Lung (tissue), 12 donors: Measurements from ENCODE around the gene GNAL. TPM values are rescaled to one million over a fixed set of nuclear protein-coding genes. Genes with fewer than 3 reads are reported as not detected.

Experiments used
- ATAC-seq: fragments of 200-7000 bp; cut with Tn5 transposase; one replicate; pipeline ENCODE4 v1.9.1; 2020; ENCODE audit warnings: moderate number of reproducible peaks; ENCODE audit not compliant: insufficient read depth, low FRiP score
- DNase-seq, 3 donors: peaks; one replicate each; pipeline ENCODE4 v3.0.0-alpha.2; 2013 to 2017
- H3K27ac ChIP-seq, 2 donors: one replicate each; pipeline ENCODE4 v1.5.1; 2013; ENCODE audit warnings: mild to moderate bottlenecking in 2 of 2, moderate library complexity in 2 of 2, control low read depth in 1 of 2, inconsistent platforms in 1 of 2, low read depth in 1 of 2, low read length in 1 of 2
- H3K27me3 ChIP-seq, 3 donors: one replicate each; pipeline ENCODE4 v1.5.1; 2013; ENCODE audit warnings: low read length in 2 of 3; ENCODE audit not compliant: control insufficient read depth in 3 of 3, insufficient read depth in 3 of 3
- H3K36me3 ChIP-seq, 4 donors: one replicate each; pipeline ENCODE4 v1.5.1; 2013; ENCODE audit warnings: low read length in 4 of 4, mild to moderate bottlenecking in 1 of 4, moderate library complexity in 1 of 4; ENCODE audit not compliant: control insufficient read depth in 4 of 4, insufficient read depth in 4 of 4
- H3K4me1 ChIP-seq, 5 donors: one replicate each; pipeline ENCODE4 v1.5.1; 2013; ENCODE audit warnings: low read length in 5 of 5, mild to moderate bottlenecking in 2 of 5, moderate library complexity in 1 of 5; ENCODE audit not compliant: control insufficient read depth in 5 of 5, insufficient read depth in 5 of 5
- H3K4me3 ChIP-seq: one replicate; pipeline ENCODE4 v1.5.1; 2013; ENCODE audit warnings: mild to moderate bottlenecking, control low read depth, moderate library complexity
- H3K9ac ChIP-seq, 2 donors: one replicate each; pipeline ENCODE4 v1.5.1; 2013; ENCODE audit warnings: low read length in 2 of 2, control low read depth in 1 of 2; ENCODE audit not compliant: insufficient read depth in 1 of 2
- H3K9me3 ChIP-seq, 4 donors: one replicate each; pipeline ENCODE4 v1.5.1; 2013; ENCODE audit warnings: low read length in 3 of 4, mild to moderate bottlenecking in 1 of 4, moderate library complexity in 1 of 4; ENCODE audit not compliant: control insufficient read depth in 4 of 4, insufficient read depth in 3 of 4
- WGBS, 2 donors: extraction: QIAGEN DNeasy Blood & Tissue Kit; methylation state at CpG; one replicate each; pipeline ENCODE4 v1.1.7; 2013; 5-methylcytosine and 5-hydroxymethylcytosine counted together
- polyA plus RNA-seq, 2 donors: library from polyadenylated mRNA; stranded (reverse); fragments of 200-250 nt; gene quantifications; one replicate each; pipeline ENCODE4 v1.2.1, GENCODE V29; 2013
- total RNA-seq, 2 donors: library from RNA; depleted of rRNA in 1 of 2; stranded (reverse); fragments of >200 nt in 1 of 2; gene quantifications; one replicate each; pipeline ENCODE4 v1.2.1, GENCODE V29; 2014 to 2021
- TF ChIP-seq, protein P1 (sequence below): IDR thresholded peaks from 2 replicates; pipeline ENCODE4 v1.5.1; 2012; ENCODE audit warnings: mild to moderate bottlenecking; ENCODE audit errors: control extremely low read depth, extremely low read depth
- donor health status: control.
- donor health status: control.
- donor health status: Bipolar disorder and iron deficiency.
- donor health status: healthy.
- donor health status: DM: yes; HTN: yes; CAD: no.

Gene GNAL
- total and polyA plus RNA-seq, 4 donors, result 0.49 to 3.7 (median 2.5) TPM

GRCh38 chr18:11674119-11674518, 14.9 kb upstream of the GNAL start:
- peaks cover 0 to 2% (median 0%) of the 10 kb centered on the region in 4 donors for H3K9me3 ChIP-seq
- ATAC-seq (no peak), DNase-seq (no peak)
- peaks cover 0 to 10% (median 0%) of the 10 kb centered on the region in 3 donors for H3K27me3 ChIP-seq
- H3K4me3 ChIP-seq, result no peak overlapping the region
- H3K4me1 ChIP-seq, result no peaks in the 10 kb centered on the region
- TF ChIP-seq, protein P1, sequence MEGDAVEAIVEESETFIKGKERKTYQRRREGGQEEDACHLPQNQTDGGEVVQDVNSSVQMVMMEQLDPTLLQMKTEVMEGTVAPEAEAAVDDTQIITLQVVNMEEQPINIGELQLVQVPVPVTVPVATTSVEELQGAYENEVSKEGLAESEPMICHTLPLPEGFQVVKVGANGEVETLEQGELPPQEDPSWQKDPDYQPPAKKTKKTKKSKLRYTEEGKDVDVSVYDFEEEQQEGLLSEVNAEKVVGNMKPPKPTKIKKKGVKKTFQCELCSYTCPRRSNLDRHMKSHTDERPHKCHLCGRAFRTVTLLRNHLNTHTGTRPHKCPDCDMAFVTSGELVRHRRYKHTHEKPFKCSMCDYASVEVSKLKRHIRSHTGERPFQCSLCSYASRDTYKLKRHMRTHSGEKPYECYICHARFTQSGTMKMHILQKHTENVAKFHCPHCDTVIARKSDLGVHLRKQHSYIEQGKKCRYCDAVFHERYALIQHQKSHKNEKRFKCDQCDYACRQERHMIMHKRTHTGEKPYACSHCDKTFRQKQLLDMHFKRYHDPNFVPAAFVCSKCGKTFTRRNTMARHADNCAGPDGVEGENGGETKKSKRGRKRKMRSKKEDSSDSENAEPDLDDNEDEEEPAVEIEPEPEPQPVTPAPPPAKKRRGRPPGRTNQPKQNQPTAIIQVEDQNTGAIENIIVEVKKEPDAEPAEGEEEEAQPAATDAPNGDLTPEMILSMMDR, result no peak
- WGBS, 2 donors, result 74 to 80% methylated on average over 3 of the region's 3 CpGs
- no peak overlapping the region for H3K27ac ChIP-seq
- H3K9ac ChIP-seq, result no peak overlapping the region
- H3K36me3 ChIP-seq, result no peaks in the 10 kb centered on the region

DNA sequence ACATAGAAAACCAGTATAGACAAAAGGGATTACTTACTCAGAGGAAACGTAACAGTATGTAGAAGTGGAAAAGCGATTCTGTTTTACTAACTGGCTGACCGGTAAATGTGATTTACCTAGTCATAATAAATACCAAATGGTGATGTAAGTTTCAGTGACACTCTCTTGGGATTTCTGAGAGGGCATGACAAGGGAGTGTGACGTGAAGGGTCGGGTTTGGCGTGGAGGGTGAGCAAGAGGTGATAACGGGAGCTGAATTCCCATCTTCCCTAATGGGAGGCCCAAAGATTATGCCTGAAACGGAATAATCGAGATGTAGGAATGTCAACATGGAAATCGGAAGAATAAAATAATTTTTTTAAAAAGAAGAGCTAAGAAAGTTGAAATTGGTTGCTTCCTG, 12.7 kb upstream of the GNAL start:
- Histone ChIP-seq H3K4me3 (no peak overlapping the region), H3K9ac (no peak overlapping the region), H3K4me1 (no peaks in the 10 kb centered on the region), H3K27me3 (peaks cover 0 to 16% (median 0%) of the 10 kb centered on the region in 3 donors), H3K27ac (no peak overlapping the region), H3K9me3 (peaks cover 0 to 2% (median 0%) of the 10 kb centered on the region in 4 donors), H3K36me3 (no peaks in the 10 kb centered on the region)
- 78 to 84% methylated on average over 10 of the region's 10 CpGs for WGBS, 2 donors
- DNase-seq, result no peak
- ATAC-seq, result no peak
- TF ChIP-seq, protein P1, result no peak

- ATAC-seq, result no peak
- peaks cover 0 to 16% (median 0%) of the 10 kb centered on the region in 3 donors for H3K27me3 ChIP-seq
- H3K4me3 ChIP-seq, result no peak overlapping the region
Observed at GRCh38 chr18:11676867-11677266, 12.2 kb upstream of the GNAL start.

More at GRCh38 chr18:11676867-11677266, 12.2 kb upstream of the GNAL start:
- no peak overlapping the region for H3K27ac ChIP-seq
- 71 to 74% methylated on average over 6 of the region's 6 CpGs for WGBS, 2 donors
- peaks cover 0 to 2% (median 0%) of the 10 kb centered on the region in 4 donors for H3K9me3 ChIP-seq
- TF ChIP-seq, protein P1, result no peak
- H3K9ac ChIP-seq, result no peak overlapping the region
- no peaks in the 10 kb centered on the region for H3K4me1 ChIP-seq
- DNase-seq, result no peak
- H3K36me3 ChIP-seq, result no peaks in the 10 kb centered on the region
